ENCODE results near the gene PDGFA.

DNA sequence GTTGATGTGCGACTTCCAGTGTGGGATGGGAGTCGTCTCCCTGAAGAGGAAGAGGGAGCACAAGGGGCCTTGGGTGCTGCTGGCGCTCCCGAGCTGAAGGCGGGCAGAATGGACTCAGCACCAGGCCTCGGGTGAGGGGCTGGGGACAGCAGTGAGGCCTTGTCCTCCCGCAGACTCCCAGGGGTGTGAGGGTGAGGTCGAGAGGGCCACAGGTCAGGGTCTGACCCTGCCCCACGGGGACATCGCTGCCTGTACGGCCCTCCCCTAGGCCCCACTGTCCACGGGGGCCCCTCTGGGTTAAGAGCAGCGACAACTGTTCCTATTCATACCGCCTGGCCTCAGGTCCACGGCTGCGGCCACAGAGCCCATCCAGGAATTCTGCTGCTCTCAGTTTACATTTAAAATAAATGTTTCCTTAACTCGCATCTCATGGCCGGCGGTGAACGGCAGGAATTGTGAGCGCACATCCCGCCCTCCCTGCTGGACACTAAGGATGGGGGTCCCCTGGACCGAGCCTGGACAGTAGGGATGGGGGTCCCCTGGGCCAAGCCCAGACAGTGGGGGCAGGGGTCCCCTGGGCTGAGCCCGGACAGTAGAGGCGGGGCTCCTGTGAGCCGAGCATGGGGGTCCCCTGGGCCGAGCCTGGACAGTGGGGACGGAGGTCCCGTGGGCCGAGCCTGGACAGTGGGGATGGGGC is 61.7 kb downstream of the PDGFA start:
- TF ChIP-seq, protein P1, sequence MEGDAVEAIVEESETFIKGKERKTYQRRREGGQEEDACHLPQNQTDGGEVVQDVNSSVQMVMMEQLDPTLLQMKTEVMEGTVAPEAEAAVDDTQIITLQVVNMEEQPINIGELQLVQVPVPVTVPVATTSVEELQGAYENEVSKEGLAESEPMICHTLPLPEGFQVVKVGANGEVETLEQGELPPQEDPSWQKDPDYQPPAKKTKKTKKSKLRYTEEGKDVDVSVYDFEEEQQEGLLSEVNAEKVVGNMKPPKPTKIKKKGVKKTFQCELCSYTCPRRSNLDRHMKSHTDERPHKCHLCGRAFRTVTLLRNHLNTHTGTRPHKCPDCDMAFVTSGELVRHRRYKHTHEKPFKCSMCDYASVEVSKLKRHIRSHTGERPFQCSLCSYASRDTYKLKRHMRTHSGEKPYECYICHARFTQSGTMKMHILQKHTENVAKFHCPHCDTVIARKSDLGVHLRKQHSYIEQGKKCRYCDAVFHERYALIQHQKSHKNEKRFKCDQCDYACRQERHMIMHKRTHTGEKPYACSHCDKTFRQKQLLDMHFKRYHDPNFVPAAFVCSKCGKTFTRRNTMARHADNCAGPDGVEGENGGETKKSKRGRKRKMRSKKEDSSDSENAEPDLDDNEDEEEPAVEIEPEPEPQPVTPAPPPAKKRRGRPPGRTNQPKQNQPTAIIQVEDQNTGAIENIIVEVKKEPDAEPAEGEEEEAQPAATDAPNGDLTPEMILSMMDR (conservative IDR thresholded peaks at IDR 0.05; ENCODE audit: low read depth in 2 of 2), result no peak
- TF ChIP-seq, protein P2, sequence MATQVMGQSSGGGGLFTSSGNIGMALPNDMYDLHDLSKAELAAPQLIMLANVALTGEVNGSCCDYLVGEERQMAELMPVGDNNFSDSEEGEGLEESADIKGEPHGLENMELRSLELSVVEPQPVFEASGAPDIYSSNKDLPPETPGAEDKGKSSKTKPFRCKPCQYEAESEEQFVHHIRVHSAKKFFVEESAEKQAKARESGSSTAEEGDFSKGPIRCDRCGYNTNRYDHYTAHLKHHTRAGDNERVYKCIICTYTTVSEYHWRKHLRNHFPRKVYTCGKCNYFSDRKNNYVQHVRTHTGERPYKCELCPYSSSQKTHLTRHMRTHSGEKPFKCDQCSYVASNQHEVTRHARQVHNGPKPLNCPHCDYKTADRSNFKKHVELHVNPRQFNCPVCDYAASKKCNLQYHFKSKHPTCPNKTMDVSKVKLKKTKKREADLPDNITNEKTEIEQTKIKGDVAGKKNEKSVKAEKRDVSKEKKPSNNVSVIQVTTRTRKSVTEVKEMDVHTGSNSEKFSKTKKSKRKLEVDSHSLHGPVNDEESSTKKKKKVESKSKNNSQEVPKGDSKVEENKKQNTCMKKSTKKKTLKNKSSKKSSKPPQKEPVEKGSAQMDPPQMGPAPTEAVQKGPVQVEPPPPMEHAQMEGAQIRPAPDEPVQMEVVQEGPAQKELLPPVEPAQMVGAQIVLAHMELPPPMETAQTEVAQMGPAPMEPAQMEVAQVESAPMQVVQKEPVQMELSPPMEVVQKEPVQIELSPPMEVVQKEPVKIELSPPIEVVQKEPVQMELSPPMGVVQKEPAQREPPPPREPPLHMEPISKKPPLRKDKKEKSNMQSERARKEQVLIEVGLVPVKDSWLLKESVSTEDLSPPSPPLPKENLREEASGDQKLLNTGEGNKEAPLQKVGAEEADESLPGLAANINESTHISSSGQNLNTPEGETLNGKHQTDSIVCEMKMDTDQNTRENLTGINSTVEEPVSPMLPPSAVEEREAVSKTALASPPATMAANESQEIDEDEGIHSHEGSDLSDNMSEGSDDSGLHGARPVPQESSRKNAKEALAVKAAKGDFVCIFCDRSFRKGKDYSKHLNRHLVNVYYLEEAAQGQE (IDR thresholded peaks at IDR 0.05; ENCODE audit: unreplicated experiment), result no peak
- no peak for TF ChIP-seq EZH2phosphoT487 (IDR thresholded peaks at IDR 0.05; ENCODE audit: unreplicated experiment)
- no peak for TF ChIP-seq EZH2 (IDR thresholded peaks at IDR 0.05; ENCODE audit: low read depth, unreplicated experiment)
- no peak for TF ChIP-seq POLR2AphosphoS5 (IDR thresholded peaks at IDR 0.05; ENCODE audit: low read depth)
- TF ChIP-seq CREB1 (CRISPR knock-in tag; IDR thresholded peaks at IDR 0.05; ENCODE audit: low read depth), result no peak
- TF ChIP-seq JUNB (IDR thresholded peaks at IDR 0.05; ENCODE audit: unreplicated experiment), result no peak
- TF ChIP-seq, protein P3, sequence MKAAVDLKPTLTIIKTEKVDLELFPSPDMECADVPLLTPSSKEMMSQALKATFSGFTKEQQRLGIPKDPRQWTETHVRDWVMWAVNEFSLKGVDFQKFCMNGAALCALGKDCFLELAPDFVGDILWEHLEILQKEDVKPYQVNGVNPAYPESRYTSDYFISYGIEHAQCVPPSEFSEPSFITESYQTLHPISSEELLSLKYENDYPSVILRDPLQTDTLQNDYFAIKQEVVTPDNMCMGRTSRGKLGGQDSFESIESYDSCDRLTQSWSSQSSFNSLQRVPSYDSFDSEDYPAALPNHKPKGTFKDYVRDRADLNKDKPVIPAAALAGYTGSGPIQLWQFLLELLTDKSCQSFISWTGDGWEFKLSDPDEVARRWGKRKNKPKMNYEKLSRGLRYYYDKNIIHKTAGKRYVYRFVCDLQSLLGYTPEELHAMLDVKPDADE (IDR thresholded peaks at IDR 0.05), result no peak
- TF ChIP-seq ZNF331 (CRISPR knock-in tag; IDR thresholded peaks at IDR 0.05; ENCODE audit: low read depth), result no peak
- TF ChIP-seq NANOG (IDR thresholded peaks at IDR 0.05; ENCODE audit: borderline replicate concordance), result no peak

Measured in GM23338 (cell line).